Germinal center (tissue), 1 donor: ENCODE results near the gene RPS6KA2.
A peak's percentile ranks its signal among the peaks of the same experiment; 100 is the strongest.

Experiments used
- DNase-seq: peaks from one replicate; pipeline ENCODE4 v3.0.0; 2012; ENCODE audit warnings: mixed read lengths, low spot score

The RPS6KA2 gene

DNA sequence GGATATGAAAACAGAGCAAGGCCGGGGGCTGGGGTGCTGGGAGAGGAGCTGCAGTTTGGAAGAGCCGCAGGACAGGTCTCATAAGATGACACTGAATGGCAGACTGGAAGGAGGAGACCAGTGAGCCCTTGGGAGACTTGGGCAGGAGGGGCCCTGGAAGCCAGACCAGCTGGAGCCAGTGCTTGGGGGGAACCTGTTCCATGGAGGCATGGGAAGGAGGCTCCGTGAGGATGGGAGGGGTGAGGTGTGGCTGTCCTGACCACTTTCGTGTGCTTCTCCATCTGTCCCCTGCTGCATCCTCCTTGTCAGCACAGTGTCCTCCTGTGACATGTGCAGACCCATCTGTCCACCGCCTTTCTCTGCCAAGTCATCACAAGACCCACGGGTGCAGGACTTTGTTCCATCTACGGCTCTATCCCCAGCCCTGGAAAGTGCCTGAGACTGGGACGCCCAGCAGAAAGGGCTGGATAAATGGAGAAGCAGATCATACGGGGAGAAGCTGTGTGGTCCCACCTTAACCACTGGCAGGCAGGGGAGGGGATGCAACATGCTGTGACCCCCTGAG is 159.5 kb downstream of the RPS6KA2 start:
- no peak for DNase-seq

DNA sequence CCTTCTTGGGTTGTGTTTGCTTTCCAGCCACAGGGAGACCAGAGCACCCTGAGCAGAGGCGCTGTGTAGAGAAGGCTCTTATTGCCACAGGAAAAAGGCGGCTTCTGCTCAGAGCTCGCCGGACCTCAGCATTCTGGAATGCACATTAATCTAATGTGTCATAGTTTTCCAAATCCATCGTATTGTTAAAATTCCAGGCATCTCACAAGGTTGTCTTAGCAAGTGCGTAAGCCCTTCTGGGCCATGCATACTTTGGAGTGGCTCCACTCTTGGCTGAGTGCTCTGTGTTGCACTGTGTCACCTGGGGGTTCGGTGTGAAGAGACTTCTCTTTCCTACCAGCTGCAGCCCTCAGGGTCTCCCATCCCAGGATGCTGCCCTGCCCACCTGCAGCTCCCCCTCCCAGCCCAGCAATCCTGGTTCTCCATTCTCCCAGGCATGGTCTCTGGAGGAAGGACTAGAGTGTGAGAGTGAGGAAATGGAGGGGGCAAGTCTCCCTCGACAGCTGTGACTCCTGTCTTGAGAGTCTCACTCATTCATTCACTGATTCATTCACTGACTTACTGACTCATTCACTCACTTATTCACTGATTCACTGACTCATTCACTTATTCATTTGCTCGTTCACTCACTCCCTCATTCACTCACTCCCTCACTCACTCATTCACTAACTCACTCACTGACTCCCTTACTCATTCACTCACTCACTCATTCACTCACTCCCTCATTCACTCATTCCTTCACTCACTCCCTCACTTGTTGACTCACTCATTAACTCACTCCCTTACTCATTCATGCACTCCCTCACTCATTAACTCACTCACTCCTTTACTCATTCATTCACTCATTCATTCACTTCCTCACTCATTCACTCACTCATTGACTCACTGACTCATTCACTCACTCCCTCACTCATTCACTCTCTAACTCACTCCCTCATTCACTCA is 160.6 kb downstream of the RPS6KA2 start:
- DNase-seq = no peak

DNA sequence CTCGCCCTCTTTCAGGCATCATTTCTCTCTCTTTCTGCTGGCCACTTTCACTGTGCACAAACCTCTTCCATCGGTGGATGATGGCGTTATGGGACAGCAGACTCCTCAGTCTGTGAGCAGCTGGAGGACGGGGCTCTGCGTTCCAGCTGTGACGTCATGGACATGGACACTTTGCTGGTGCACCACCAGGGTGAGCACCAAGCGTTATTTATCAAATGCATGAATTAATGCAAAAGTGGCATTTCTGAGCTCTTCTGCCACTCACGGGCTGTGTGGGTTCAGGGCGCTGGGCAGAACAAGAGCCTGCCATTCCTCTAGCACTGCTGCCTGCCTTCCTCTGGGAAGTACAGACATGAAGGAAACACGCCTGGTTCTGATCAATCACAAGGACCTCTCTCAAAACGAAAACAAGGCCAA is 161.4 kb downstream of the RPS6KA2 start:
- DNase-seq = no peak

DNA sequence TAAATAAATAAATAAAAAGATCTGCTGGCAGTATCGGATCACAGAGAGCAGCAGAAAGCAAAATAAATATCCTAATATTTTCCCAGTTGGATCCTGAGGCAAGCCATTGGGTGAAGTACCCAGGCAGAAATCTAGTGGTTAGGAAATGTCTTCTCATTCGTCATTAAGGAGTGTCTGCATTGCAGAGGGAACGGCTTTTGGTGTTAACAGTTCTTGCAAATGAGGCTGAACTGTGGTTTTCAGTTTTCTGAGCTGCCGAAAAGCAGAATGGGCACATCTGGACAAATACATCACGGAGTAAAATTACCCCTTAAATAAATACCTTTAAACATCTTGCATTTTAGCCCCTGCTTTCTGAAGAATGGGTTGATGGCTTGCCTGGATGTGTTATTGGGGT is 162.1 kb downstream of the RPS6KA2 start:
- DNase-seq = no peak

DNA sequence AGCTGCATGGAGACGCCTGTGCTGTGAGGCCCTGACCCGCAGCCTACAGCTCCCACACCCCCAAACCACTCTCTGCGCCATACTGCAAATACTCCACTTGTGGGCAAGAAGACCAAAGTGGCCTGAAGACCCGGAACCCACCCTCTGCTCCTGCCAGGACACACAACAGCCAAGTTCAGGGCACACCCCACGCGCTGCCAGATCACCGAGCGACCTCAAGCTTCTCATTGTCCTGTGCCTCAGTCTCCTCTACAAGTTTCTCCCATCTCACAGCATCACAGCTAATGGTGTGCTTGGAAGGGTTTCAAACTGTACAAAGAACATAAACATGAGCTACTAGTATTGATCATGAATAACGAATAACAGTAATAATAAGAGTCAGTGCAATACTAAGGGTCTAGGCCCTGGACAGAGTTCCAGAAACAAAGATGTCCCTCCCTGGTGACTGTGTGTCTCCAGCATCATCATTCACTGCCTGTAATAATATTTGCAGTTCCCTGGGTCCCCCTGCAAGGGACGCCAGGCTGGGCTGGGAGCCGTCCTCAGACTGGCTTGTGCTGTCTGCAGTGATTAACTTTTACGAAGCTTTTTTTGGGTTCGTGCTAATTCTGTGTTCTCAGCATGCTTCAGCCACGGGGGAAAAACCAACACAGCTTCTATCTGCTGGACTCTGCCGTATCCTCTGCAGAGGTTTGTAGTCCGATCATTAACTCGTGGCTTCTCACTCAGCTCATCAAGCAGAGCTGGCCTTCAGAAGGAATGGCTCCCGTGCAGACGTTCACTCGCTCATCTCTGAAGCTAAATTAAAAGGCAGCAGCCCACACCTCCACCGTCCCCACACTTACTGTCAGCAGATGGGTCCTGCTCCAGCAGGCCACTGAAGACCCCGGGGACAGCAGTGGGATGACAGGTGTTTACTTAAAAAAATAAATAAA is 162.7 kb downstream of the RPS6KA2 start:
- no peak for DNase-seq

DNA sequence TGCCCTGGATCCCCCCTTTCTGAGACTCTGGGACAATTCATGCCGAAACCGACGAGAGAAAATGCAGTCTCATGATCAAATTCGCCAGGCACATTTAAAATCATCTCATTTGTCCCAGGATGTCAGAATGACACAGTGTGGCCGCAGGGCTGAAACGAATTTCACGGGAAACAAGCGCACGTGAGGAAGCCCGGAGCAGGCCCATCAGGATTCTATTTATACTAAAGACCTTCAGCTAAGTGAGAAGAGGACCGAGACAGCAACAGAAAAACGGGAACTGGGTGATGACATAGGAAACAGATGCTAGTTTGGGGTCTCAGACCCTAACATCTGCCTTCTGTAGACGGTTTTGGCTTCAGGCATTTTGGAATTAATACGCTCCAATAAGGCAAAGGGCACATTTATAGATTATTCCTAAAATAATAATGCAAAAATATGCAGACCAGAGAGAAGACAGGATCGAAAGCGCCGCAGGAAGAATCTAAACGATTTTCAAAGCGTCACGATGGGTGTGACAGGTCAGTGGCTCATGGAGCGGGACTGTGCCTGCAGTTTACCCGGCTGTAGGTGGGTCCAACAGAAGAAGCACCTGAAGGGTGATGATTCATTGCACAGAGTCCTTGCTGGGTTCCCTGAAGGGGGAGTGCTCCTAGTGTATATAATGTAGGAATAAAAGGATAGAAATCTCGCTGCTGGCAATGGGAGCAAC is 163.5 kb downstream of the RPS6KA2 start:
- DNase-seq = peak; percentile 39

DNA sequence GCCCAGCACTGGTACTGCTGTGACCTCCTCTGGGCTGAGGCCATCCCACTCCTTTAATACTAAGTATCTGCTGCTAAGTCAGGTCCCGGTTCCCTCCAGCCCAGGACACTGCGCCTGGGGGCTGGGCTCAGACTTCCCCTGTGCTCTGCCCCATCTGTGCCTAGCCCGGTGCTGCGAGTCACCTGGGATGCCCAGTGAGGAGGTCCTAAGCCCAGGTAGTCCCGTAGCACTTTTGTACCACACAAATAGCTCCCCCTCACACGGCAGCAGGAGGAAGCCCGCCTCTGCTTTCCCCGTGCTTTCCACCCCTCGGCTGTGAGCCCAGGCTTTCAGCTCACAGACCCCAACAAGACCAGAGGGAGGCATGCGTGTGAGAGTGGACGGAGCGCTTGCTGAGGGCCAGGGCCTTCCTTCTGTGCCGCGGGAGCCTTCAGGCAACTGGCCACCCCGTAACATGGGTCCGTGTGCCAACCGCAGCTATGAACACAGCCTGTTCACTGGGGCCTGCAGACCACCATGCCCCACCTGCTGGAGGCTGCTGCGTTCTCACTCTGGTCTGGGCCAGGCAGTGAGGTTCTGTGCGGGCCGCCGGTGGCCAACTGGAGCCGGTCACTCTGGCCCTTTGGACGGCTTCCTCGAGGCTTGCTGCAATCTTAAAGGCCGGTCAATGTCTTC is 164.5 kb downstream of the RPS6KA2 start:
- DNase-seq = no peak

DNA sequence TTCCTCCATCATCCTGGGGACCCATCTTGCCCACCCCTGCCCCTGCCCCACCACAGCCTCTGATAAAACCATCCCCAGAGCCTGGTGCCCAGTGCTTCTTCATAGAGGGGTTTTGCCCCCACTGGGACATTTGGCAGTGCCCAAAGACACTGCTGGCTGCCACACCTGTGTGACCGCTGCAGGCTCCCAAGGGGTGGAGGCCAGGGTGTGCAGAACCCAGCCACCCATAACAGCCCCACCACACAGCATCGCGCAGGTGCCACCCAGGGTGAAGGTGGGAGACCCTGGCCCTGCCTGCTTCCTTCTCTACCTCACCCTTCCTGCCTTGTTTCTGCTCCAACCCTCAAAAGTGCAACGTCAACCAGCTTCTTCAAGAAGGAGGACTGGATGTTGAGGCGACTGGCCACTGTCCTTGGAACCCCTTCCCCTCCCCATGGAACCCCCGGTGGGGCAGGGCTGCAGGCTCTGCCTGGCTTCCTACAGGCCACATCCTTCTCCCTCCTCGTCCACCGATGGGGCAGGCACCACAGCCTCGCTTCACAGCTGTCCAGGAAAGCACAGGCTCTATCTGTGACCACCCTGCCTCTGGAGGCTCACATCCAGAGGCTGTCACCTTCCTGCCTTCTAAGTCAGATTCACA is 165.1 kb downstream of the RPS6KA2 start:
- DNase-seq = peak; percentile 47

DNA sequence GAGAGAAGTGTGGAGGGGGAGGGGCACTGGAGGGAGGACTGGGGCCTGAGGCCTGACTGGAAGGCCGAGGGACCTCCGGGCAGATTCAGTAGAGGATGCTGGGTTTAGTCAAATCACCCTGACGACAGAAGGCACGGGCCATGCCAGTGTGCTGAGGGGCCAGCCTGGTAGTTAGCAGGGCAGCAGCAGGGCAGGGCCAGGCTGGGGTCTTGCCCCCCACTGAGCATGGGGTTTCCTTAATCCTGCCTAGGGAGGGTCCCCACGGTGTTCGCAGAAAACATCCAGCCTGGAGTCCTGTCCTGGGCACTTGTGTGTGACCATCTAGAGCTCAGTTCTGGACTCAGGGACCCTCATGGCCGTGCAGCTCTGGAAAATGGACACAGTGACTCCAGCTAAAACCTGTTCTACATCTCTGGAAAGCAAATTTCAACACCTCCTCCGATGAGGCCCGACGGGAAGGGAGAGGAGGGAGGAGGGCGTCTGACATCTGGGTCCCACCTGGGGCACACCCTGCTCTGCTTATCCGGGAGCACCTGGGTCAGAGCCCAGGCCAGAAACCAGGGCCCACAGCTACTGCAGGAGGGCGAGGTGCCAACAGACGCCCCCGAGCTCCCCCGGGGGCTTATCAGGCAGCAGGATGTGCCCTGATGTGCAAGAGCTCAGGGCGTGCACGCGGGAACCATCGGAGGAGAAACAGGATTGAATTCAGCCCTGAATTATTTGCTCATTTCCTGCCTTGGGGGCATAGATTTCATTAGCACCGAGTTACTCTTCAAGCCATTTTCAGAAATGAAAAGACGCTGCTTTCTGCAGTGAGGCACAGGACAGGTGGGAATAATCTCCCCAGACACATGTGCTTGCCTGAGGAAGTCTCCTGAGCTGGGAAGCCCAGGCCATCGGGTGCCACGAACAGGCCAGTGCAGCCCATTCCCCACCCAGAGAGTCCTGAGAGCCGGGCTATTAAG is 166.3 kb downstream of the RPS6KA2 start:
- no peak for DNase-seq

DNA sequence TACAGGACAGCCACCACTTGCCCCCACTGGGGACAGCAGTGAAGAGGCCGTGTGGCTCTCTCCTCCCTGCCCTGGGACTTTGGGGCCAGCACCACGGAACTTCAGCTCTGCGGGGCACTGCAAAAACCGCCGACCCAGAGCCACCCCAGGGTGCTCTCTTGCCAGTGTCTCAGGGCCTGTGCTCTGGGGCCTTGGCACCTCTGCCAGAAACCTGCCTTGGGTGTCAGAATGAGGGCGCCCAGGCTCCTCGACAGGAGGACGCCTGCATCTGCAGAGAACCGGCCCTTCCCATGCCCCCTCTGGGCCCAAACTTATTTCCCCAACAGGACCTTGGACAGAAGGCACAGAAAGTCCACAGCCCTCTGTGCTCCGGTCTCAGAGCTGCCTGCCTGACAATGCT is 167.1 kb downstream of the RPS6KA2 start:
- no peak for DNase-seq

DNA sequence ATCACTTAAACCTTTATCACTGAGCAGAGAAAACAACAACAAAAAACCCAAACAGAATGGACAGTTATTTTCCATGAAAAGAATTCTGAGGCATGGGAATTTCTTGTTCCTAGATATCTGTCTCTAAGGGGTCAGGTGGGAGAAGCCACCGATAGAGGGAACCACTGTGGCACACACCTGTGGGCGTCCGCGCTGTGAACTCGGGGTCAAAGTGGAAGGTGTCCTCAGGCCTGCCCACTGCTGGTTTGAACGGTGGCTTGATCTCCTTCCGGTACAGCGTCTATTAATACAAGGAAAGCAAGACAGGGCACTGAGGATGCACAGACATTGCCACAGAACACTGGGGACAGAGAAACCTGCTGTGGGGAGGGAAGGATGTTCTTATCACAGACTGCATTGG is 167.8 kb downstream of the RPS6KA2 start:
- DNase-seq = no peak

DNA sequence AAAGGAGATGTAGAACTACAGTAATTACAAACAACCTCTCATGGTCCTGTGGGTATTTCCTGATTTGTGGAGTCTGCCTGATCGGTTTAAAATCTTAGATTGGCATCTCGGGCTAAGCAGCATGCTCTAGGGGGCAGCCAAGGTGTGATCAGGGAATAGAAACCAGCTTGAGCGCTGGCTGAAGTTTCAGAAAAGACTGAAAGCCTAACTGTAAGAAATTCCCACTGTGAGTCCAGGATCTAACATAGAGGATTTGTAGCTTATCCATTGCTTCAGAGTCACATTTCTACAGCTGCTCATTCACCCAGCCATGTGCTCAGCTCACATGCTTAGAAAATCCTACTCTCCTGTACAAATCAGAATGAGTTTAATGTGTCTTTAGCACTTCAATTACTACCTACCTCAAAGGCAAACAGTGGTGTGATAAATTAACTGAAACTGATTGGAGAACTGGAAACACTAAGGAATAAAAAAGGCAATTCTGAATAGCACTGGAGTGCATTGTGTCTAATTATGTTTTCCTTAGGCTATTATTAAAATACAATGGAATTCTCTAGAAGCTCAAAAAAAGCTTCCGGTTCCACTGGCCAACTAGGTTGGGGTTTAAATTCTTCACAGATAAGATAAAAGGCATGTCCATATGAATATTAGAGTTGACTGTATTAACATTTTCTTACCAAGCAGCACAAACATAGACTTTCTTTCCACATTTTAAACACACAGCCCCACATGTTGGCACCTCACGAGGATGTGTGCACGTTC is 170.5 kb downstream of the RPS6KA2 start:
- no peak for DNase-seq

DNA sequence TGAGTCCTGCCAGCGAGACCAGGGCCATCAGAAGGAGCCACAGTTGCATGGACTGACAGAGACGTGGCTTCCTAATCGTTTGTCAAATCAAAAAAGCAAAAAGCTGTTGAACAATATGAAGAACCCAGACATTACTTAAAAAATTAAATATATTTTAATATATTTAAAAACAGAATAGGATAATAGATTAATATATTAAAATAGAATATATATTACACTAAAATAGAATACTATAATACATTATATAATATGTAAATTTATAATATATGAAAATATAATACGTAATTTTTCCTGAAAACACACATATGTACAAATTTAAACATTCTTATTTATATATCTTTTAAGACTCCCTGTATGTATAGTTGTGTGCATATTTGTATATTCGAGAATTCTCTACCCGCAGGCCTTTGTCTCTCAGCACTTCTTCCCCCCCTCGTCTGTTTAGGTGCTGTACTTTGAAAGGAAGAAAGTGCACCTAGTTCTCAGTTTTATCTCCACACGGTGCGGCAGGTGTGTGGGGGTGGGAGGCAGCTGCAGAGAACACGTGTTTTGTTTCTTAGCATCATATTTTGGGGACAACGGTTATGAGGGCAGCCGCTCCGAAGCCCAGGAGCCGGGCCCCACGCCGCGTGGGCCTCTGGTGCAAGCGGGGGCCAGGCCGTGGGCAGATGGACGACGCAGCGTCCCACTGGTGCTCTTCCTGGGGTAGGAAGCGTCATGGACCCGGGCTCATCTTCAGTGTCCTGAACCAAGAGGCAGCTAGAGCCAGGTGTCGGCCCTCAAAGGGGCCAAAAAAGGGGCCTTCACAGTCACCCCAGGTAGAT is 172.1 kb downstream of the RPS6KA2 start:
- DNase-seq = no peak

DNA sequence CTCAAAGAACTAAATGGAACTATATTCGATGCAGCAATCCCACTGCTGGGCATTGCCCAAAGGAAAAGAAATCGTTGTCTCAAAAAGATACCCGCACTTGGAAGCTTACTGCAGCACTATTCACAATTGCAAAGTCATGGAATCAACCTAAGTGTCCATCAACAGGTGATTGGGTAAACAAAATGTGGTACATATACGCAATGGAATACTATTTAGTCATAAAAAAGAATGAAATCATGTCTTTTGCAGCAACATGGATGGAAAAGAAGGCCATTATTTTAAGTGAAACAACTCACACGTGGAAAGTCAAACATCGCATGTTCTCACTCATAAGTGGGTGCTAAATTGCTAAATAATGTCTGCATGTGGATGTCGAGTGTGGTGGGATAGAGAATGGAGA is 173.4 kb downstream of the RPS6KA2 start:
- DNase-seq = no peak

DNA sequence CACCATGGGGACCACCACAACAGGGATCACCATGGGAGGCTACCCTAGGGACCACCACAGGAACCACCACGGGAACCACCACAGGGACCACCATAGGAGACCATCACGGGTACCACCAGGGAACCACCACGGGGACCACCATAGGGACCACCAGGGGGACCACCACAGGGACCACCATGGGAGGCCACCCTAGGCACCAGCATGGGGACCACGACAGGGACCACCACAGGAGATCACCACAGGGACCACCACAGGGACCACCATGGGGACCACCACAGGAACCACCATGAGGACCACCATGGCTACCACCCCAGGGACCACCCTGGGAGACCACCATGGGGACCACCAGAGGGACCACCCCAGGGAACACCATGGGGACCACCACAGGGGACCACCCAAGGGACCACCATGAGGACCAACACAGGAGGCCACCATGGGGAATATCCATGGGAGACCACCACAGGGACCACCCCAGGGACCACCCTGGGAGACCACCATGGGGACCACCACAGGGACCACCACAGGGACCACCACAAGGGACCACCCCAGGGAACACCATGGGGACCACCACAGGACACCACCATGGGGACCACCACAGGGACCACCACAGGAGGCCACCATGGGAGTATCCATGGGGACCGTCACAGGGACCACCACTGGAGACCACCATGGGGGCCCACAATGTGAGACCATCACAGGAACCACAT is 176.7 kb downstream of the RPS6KA2 start:
- DNase-seq = no peak

DNA sequence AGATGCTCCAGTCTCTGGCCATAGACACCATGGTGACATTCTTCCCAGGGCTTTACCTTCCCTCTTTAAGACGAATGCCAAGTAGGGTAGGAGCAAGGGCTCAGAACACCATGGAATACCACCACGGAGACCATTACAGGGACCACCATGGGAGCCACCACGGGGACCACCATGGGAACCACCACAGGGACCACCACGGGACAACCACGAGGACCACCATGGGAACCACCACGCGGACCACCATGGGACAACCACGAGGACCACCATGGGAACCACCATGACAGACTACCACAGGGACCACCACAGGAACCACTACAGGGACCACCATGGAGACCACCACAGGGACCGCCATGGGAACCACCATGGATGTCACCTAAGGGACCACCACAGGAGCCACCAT is 177.4 kb downstream of the RPS6KA2 start:
- DNase-seq = no peak

DNA sequence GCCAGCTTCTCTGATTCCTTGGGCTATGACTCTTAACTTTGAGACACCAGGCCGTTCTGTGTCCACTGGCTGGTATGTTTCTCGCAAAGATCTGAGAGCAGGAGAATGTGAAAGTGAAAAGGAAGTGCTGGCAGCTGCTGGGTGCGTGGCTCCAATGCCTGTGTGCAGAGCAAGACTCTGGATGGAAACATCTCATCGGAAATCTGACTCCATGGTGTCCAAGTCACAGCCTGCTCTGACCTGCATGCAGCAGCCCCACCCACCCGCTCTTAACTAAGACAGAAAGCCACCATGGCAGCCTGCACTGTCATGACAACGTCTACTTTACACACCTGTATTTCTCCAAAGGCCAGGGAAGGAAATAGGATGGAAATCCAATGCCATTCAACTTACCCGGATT is 178.0 kb downstream of the RPS6KA2 start:
- DNase-seq = no peak
